T-helper 1 cell treated with Interleukin-12 subunit alpha and Interleukin-12 subunit beta and Interleukin-4 antibody, amounts not matched to agents 30 ng/mL and 1 ng/mL, for 36 hours (primary cell): ENCODE data around the gene NCMAP. TPM values are rescaled to one million over a fixed set of nuclear protein-coding genes. Genes with fewer than 3 reads are reported as not detected.

ENCODE experiments used
- intact Hi-C: fragments of 100-400 bp; cut with micrococcal nuclease; formaldehyde crosslinking; loops from one replicate; pipeline ENCODE4 v1.15.1; 2024
- total RNA-seq: library from RNA; stranded (reverse); gene quantifications from 2 replicates; pipeline ENCODE4 v1.2.3, GENCODE V29; 2022

NCMAP gene
- total RNA-seq, 1 donor from 2014 or later = not detected

- intact Hi-C loops = no loop called here
Observed at GRCh38 chr1:24609949-24610517, 54.1 kb downstream of the NCMAP start.

- intact Hi-C loops = no loop called here
Observed at GRCh38 chr1:24619376-24619775, 63.5 kb downstream of the NCMAP start.

DNA sequence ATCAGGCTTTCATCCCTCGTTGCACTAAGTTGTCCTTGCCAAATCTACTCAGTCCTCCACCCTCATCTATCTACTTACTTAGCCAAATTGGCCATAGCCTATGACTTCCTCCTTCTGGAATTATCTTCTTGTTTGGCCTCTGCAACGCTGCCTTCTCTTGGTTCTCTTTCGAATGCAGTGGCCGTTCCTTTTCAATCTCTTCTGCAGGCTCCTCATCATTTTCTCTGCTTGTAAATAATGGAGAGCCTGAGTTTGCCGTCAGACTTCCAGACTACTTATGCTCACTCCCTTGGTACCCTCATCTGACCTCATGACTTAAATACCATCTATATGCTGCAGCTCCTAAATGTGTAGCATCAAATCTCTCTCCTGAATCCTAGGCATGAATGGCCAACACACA is 64.8 kb downstream of the NCMAP start:
- intact Hi-C loops = no loop called here

GRCh38 chr1:24621121-24621520 is 65.2 kb downstream of the NCMAP start:
- intact Hi-C loops = no loop called here

DNA sequence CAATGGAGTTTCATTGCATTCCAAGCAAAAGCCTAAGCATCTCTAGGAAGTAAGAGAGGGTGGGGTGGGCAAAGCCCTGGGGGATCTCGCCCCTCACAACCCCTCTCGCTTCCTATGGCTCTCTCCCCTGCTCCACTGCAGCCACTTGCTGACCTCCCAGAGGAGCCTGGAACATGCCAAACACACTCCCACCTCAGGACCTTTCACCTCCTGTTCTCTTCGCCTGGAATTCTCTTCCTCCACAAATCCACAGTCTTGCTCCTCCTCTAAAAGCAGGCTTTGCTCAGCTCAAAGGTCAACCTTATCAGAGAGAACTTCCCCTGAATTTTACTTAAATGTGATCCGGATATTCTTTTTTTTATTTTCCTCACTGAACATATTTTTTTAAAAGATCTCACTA is 66.3 kb downstream of the NCMAP start:
- intact Hi-C loops = no loop called here

GRCh38 chr1:24632832-24633175 is 76.9 kb downstream of the NCMAP start:
- intact Hi-C loops = no loop called here

- intact Hi-C loops = loop anchor here (1.0 to 2.0 kb wide), 8 partner anchors 48 to 565 kb away; partner anchors contain the start of gene NIPAL3
Observed at GRCh38 chr1:24635195-24635843, 79.4 kb downstream of the NCMAP start.

GRCh38 chr1:24636661-24637357 is 80.9 kb downstream of the NCMAP start:
- intact Hi-C loops = no loop called here

DNA sequence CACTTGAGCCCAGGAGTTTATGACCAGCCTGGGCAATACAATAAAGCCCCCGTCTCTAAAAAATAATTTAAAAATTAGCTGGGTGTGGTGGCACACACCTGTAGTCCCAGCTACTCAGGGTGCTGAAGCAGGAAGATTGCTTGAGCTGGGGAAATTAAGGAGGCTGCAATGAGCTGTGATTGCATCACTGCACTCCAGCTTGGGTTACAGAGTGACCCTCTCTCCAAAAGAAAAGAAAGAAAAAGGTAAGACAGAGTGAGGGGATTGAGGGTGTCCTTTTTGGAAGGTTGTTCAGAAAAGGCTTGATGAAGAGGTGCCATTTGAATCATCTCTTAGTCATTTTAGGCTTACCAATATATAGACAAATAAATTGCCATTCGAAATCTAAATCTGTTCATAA is 83.2 kb downstream of the NCMAP start:
- intact Hi-C loops = no loop called here

DNA sequence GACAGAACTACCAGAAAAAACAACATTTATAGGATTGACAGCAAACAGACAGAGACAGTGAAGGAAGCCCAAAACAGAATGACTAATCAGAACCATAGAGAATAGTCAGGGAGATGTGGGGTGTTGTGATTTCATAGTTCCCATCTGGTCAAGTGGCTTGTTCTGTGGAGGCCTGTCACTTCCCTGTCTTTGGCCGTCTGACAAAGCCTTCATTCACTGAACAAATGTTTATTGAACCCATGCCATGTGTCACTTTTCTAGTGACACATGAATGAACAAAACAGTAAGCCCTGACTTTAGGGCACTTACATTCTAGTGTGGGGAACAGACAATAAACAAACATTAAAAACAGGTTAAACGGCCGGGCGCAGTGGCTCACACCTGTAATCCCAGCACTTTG is 84.0 kb downstream of the NCMAP start:
- intact Hi-C loops = loop anchor here (5.0 to 10.0 kb wide), 8 partner anchors 158 to 1835 kb away; partner anchors contain the start of genes HMGN2, HNRNPR, RPL11 and RSRP1

DNA sequence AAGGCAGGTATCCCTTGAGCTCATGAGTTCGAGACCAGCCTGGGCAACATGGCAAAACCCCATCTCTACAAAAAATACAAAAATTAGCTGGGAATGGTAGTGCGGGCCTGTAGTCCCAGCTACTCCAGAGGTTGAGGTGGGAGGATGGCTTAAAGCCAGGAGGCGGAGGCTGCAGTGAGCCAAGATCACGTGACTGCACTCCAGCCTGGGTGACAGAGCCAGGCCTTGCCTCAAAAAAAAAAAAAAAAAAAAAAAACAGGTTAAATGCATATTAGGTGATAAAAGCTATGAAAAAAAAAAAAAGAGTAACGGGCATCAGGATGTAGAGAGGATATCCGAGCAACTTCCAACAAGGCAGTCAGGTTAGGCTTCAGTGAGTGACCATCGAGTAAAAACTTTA is 84.4 kb downstream of the NCMAP start:
- intact Hi-C loops = loop anchor here (5.0 to 10.0 kb wide), 8 partner anchors 158 to 1835 kb away; partner anchors contain the start of genes HMGN2, HNRNPR, RPL11 and RSRP1

DNA sequence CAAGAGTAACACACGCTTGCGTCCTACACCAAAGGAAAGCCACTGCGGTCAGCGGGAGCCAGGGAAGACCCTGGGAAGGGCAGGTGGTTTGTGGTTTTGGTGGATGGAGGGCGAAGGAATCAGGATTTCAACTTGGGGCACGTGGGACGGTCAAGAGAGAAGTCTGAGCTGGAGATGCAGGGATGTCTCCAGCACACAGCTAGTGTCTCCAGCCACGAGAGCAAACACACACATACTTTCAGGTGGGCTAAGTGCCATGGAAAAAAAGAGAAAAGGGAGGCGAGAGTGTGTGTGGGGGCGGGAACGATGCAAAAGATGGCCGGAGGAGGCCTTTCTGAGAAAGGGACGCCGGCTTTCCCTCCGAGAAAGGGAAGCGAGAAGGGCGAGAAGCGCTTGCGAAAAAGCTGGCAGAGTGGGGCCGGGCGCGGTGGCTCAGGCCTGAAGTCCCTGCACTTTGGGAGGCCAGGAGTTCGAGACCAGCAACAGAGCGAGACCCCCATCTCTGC is 85.8 kb downstream of the NCMAP start:
- intact Hi-C loops = loop anchor here (1.0 to 10.0 kb wide), 13 partner anchors 106 to 1833 kb away; partner anchors contain the start of genes HMGN2, HNRNPR, NIPAL3 and RPL11

GRCh38 chr1:24642481-24643362 is 86.8 kb downstream of the NCMAP start, which contains the start of gene SRRM1:
Gene SRRM1, plus strand, starts transcription at chr1:24643302. Its CDS starts 25 bp downstream, at chr1:24643327.
- intact Hi-C loops = loop anchor here (1.0 to 10.0 kb wide), 17 partner anchors 103 to 1832 kb away; partner anchors contain the start of genes CLIC4, HMGN2, HNRNPR and NIPAL3

GRCh38 chr1:24643363-24644099 is 87.6 kb downstream of the NCMAP start:
- intact Hi-C loops = loop anchor here (1.0 to 10.0 kb wide), 15 partner anchors 102 to 1831 kb away; partner anchors contain the start of genes CLIC4, HMGN2, HNRNPR and PNRC2

- intact Hi-C loops = loop anchor here (5.0 to 10.0 kb wide), 8 partner anchors 162 to 1831 kb away; partner anchors contain the start of genes HMGN2, HNRNPR, RPL11 and RSRP1
Observed at GRCh38 chr1:24644100-24644384, 88.2 kb downstream of the NCMAP start.

GRCh38 chr1:24648919-24649318 is 93.0 kb downstream of the NCMAP start:
- intact Hi-C loops = loop anchor here (10.0 kb wide), 3 partner anchors 276 to 1826 kb away; partner anchors contain the start of genes HMGN2 and HNRNPR

DNA sequence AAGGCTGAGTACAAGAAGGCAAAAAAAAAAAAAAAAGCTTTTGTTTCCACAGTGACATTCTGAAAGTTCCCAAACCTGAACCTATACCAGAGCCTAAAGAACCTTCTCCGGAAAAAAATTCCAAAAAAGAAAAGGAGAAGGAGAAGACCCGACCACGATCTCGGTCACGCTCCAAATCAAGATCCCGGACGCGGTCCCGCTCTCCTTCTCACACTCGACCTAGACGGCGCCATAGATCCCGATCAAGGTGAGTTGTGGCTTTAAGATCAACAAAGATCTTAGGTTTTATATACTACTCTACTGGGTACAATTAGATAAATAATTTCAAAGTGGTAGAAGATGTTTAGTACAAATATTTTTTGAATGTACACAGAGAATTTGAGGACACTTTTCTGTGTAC is 96.5 kb downstream of the NCMAP start:
- intact Hi-C loops = no loop called here

GRCh38 chr1:24654010-24654409 is 98.1 kb downstream of the NCMAP start:
- intact Hi-C loops = no loop called here

- intact Hi-C loops = loop anchor here (2.0 kb wide), 1 partner anchor 15 kb away; no protein-coding TSS in a partner anchor
Observed at GRCh38 chr1:24656046-24656445, 100.2 kb downstream of the NCMAP start.

DNA sequence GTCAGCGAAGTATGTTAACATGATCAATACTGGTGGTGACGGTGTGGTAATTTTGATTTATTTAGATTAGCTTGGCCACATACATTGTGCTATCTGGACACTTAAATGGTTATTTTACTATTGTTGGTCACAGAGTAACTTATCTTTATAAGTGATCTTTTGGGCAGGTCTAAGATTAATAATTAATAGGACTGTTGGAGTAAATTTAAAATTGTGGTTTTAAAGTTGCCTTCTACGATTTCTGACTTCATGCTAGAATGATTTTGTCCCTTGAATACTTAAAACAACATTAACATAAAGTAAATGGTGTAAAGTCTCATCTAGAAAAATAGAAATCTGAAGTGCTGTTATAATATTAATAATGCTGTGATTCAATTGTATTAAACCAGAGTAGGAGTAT is 101.9 kb downstream of the NCMAP start:
- intact Hi-C loops = loop anchor here (2.0 kb wide), 1 partner anchor 13 kb away; no protein-coding TSS in a partner anchor
